A673 (cell line): ENCODE data around the gene EOMES. TPM values are rescaled to one million over a fixed set of nuclear protein-coding genes. Genes with fewer than 3 reads are reported as not detected.

ENCODE experiments used
- BruUV-seq: library from RNA; stranded (reverse); fragments of 400-500 nt; replicated peaks from 2 replicates; lab custom pipeline; 2021; lab: Mats Ljungman, UMichigan
- CTCF ChIA-PET: fragments of 300-600 bp; sonication (Branson Sonifier 250); formaldehyde crosslinking; loops from one replicate; lab custom pipeline; 2022; ENCODE audit warnings: antibody characterized with exemption; lab: Charles Lee
- POLR2A ChIA-PET: fragments of 300-600 bp; sonication (Branson Sonifier 250); formaldehyde crosslinking; loops from one replicate; lab custom pipeline; 2022; ENCODE audit warnings: antibody characterized with exemption; ENCODE audit not compliant: low non-redundant PET; lab: Charles Lee
- DNase-seq: peaks from one replicate; pipeline ENCODE4 v3.0.0-alpha.2; 2015; ENCODE audit warnings: low spot score
- H3K27ac ChIP-seq: fragments of 200-600 bp; sonication (generic); 2 replicates; pipeline ENCODE4 v1.5.1; 2016; ENCODE audit warnings: mixed run types, low read depth, mild to moderate bottlenecking, mixed read lengths, antibody characterized with exemption, low read length; ENCODE audit not compliant: poor library complexity, severe bottlenecking
- H3K27me3 ChIP-seq: fragments of 200-600 bp; sonication (generic); replicated peaks from 2 replicates; pipeline ENCODE4 v1.6.1; 2017; ENCODE audit warnings: mixed run types, low read depth, mild to moderate bottlenecking, mixed read lengths, antibody characterized with exemption, low read length; ENCODE audit not compliant: insufficient read depth, poor library complexity
- H3K36me3 ChIP-seq: fragments of 200-600 bp; sonication (generic); 2 replicates; pipeline ENCODE4 v1.6.1; 2016; ENCODE audit warnings: mixed run types, mild to moderate bottlenecking, mixed read lengths, antibody characterized with exemption, low read length; ENCODE audit not compliant: insufficient read depth, poor library complexity, severe bottlenecking
- H3K4me1 ChIP-seq: fragments of 200-600 bp; sonication (generic); 2 replicates; pipeline ENCODE4 v1.6.1; 2017; ENCODE audit warnings: mixed run types, mild to moderate bottlenecking, mixed read lengths, antibody characterized with exemption, low read length; ENCODE audit not compliant: insufficient read depth, poor library complexity, severe bottlenecking
- H3K4me3 ChIP-seq: fragments of 200-600 bp; sonication (generic); 2 replicates; pipeline ENCODE4 v1.5.1; 2016; ENCODE audit warnings: low read depth, mixed run types, mild to moderate bottlenecking, mixed read lengths, low read length; ENCODE audit not compliant: poor library complexity, severe bottlenecking
- H3K9me3 ChIP-seq: fragments of 200-600 bp; sonication (generic); 2 replicates; pipeline ENCODE4 v1.6.1; 2016; ENCODE audit warnings: mixed run types, low read depth, mild to moderate bottlenecking, mixed read lengths, antibody characterized with exemption, low read length; ENCODE audit not compliant: poor library complexity, severe bottlenecking
- CTCF ChIP-seq: fragments of 300-800, 200-600 bp; sonication (generic); conservative IDR thresholded peaks from 2 replicates; pipeline ENCODE4 v1.5.1; 2017; ENCODE audit warnings: low read depth, mild to moderate bottlenecking, antibody characterized with exemption, low read length, moderate library complexity, mixed read lengths
- EZH2 ChIP-seq: fragments of 200-600 bp; sonication (generic); IDR thresholded peaks from 2 replicates; pipeline ENCODE4 v1.6.1; 2017; ENCODE audit warnings: borderline replicate concordance, low read depth, mild to moderate bottlenecking, mixed read lengths, antibody characterized with exemption, low read length; ENCODE audit not compliant: poor library complexity, severe bottlenecking
- intact Hi-C: fragments of 100-400 bp; cut with micrococcal nuclease; formaldehyde crosslinking; loops from one replicate; pipeline ENCODE4 v1.10.0; 2022; ENCODE audit not compliant: unreplicated experiment
- total RNA-seq: library from RNA; stranded (reverse); gene quantifications from 2 replicates; pipeline ENCODE4 v1.2.3, GENCODE V29; 2021

Gene EOMES
- total RNA-seq, 1 experiment from 2014 or later, result not detected

DNA sequence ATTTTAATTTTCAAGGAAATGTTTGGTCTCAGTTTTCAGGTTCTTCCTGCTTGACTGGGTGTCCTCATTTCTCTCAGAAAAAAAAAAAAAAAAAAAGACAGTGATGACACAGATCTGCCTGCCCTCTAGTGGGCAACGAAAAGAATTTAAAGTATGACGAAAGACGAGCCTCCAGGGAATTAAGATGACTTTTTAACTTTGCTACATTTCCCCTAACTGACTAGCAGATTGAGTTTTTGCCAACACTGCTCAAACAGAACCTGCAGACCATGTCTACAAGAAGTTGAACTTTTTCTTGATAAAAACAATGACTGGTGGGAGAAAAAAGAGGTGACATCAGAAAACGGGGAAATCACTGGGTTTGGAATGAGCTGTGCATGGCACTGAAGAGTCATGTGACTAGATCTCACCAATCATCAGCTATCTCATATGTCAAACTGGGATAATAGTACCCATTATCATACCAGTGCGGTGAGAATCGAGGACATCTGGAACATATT, 40.8 kb downstream of the EOMES start:
- DNase-seq, result peak; percentile 79
- Histone ChIP-seq H3K36me3 (no peaks in the 10 kb centered on the region), H3K4me3 (peak overlapping the region; percentile 26), H3K9me3 (no peaks in the 10 kb centered on the region), H3K27ac (peak overlapping the region; percentile 25), H3K4me1 (peaks cover 8% of the 10 kb centered on the region), H3K27me3 (no peaks in the 10 kb centered on the region)
- intact Hi-C loops, result loop anchor here (1.0 to 10.0 kb wide), 4 partner anchors 199 to 546 kb away; partner anchors contain the start of gene SLC4A7
- no TSS peak for BruUV-seq
- CTCF ChIA-PET, result interaction anchor here (0.6 to 0.9 kb wide), 9 partner anchors 13 to 998 kb away, joined by 3 to 18 read pairs (median 5); no protein-coding TSS in a partner anchor
- peak; percentile 80 for TF ChIP-seq CTCF
- no peak for TF ChIP-seq EZH2
- POLR2A ChIA-PET, result interaction anchor here (0.6 kb wide), 1 partner anchor 136 kb away, joined by 3 read pairs; no protein-coding TSS in a partner anchor

- H3K4me3 ChIP-seq, result peak overlapping the region; percentile 26
Measured at GRCh38 chr3:27680517-27681246, 41.4 kb downstream of the EOMES start.

GRCh38 chr3:27679691-27680090, 42.4 kb downstream of the EOMES start:
- POLR2A ChIA-PET, result no interaction called here
- no TSS peak for BruUV-seq
- Histone ChIP-seq H3K4me3 (no peak overlapping the region), H3K9me3 (no peaks in the 10 kb centered on the region), H3K36me3 (no peaks in the 10 kb centered on the region), H3K27ac (no peak overlapping the region), H3K27me3 (no peaks in the 10 kb centered on the region), H3K4me1 (peaks cover 8% of the 10 kb centered on the region)
- no peak for DNase-seq
- intact Hi-C loops, result loop anchor here (5.0 to 10.0 kb wide), 3 partner anchors 197 to 545 kb away; partner anchors contain the start of gene SLC4A7
- TF ChIP-seq EZH2 (no peak), CTCF (no peak)
- CTCF ChIA-PET, result no interaction called here

More at GRCh38 chr3:27680517-27681246, 41.4 kb downstream of the EOMES start:
- Histone ChIP-seq H3K4me1 (peaks cover 8% of the 10 kb centered on the region), H3K27ac (peak overlapping the region; percentile 25), H3K9me3 (no peaks in the 10 kb centered on the region), H3K36me3 (no peaks in the 10 kb centered on the region), H3K27me3 (no peaks in the 10 kb centered on the region)
- intact Hi-C loops, result loop anchor here (1.0 to 10.0 kb wide), 4 partner anchors 198 to 546 kb away; partner anchors contain the start of gene SLC4A7
- no TSS peak for BruUV-seq
- CTCF ChIA-PET, result interaction anchor here (0.6 to 0.9 kb wide), 3 partner anchors 31 to 997 kb away, joined by 3 to 18 read pairs (median 5); no protein-coding TSS in a partner anchor
- POLR2A ChIA-PET, result no interaction called here
- TF ChIP-seq CTCF, result no peak
- no peak for TF ChIP-seq EZH2
- peak; percentile 39 for DNase-seq
